BLaER1 (cell line): ENCODE data around the gene UNC13A.
"Not testable (repeated sequence)": the region's sequence is repeated elsewhere in the genome, so short reads cannot be mapped to it uniquely, and the experiment has no call there.

ENCODE experiments used
- H3K27ac ChIP-seq: shearing (Covaris generic); formaldehyde crosslinking; 2 replicates; pipeline ENCODE4 v1.8.1; 2022
- H3K27me3 ChIP-seq: shearing (Covaris generic); formaldehyde crosslinking; 2 replicates; pipeline ENCODE4 v1.8.1; 2022
- H3K36me3 ChIP-seq: shearing (Covaris generic); formaldehyde crosslinking; 2 replicates; pipeline ENCODE4 v1.8.1; 2022
- H3K4me1 ChIP-seq: shearing (Covaris generic); formaldehyde crosslinking; 2 replicates; pipeline ENCODE4 v1.8.1; 2022
- H3K4me2 ChIP-seq: shearing (Covaris generic); formaldehyde crosslinking; 2 replicates; pipeline ENCODE4 v1.8.1; 2022
- H3K4me3 ChIP-seq: shearing (Covaris generic); formaldehyde crosslinking; 2 replicates; pipeline ENCODE4 v1.8.1; 2022
- H3K9ac ChIP-seq: shearing (Covaris generic); formaldehyde crosslinking; 2 replicates; pipeline ENCODE4 v1.8.1; 2022
- H3K9me3 ChIP-seq: shearing (Covaris generic); formaldehyde crosslinking; 2 replicates; pipeline ENCODE4 v1.8.1; 2022
- H4K20me1 ChIP-seq: shearing (Covaris generic); formaldehyde crosslinking; 2 replicates; pipeline ENCODE4 v1.8.1; 2022
- Cebpa-rat ChIP-seq: shearing (Covaris generic); IDR thresholded peaks from 2 replicates; pipeline ENCODE4 v1.8.1; 2022

Gene UNC13A

GRCh38 chr19:17598953-17599352 is 89.2 kb downstream of the UNC13A start:
- no peaks in the 10 kb centered on the region for H3K9me3 ChIP-seq
- H3K4me2 ChIP-seq: no peak overlapping the region
- H4K20me1 ChIP-seq: no peaks in the 10 kb centered on the region
- peaks cover 24% of the 10 kb centered on the region for H3K4me1 ChIP-seq
- no peak overlapping the region for H3K9ac ChIP-seq
- H3K27me3 ChIP-seq: no peaks in the 10 kb centered on the region
- TF ChIP-seq Cebpa-rat: no peak
- H3K4me3 ChIP-seq: no peak overlapping the region
- no peak overlapping the region for H3K27ac ChIP-seq
- no peaks in the 10 kb centered on the region for H3K36me3 ChIP-seq

GRCh38 chr19:17598063-17598462 is 90.1 kb downstream of the UNC13A start:
- H4K20me1 ChIP-seq, H3K4me2 ChIP-seq, H3K9ac ChIP-seq, H3K36me3 ChIP-seq, H3K27ac ChIP-seq, H3K4me3 ChIP-seq, H3K27me3 ChIP-seq, H3K9me3 ChIP-seq: not testable (repeated sequence)
- H3K4me1 ChIP-seq: peaks cover 15% of the 10 kb centered on the region

GRCh38 chr19:17594296-17594695 is 93.9 kb downstream of the UNC13A start:
- peaks cover 12% of the 10 kb centered on the region for H3K4me1 ChIP-seq
- not testable (repeated sequence) for H3K36me3 ChIP-seq, H3K27me3 ChIP-seq, H3K4me3 ChIP-seq, H4K20me1 ChIP-seq, H3K9me3 ChIP-seq, H3K9ac ChIP-seq, H3K27ac ChIP-seq, H3K4me2 ChIP-seq

- Histone ChIP-seq H4K20me1 (no peaks in the 10 kb centered on the region), H3K9me3 (no peaks in the 10 kb centered on the region), H3K4me1 (peaks cover 12% of the 10 kb centered on the region), H3K9ac (no peak overlapping the region), H3K27me3 (no peaks in the 10 kb centered on the region), H3K4me3 (no peak overlapping the region), H3K4me2 (no peak overlapping the region), H3K36me3 (no peaks in the 10 kb centered on the region), H3K27ac (no peak overlapping the region)
- no peak for TF ChIP-seq Cebpa-rat
These were observed 97.3 kb downstream of the UNC13A start for GRCh38 chr19:17590866-17591265.

GRCh38 chr19:17585395-17585794 is 102.8 kb downstream of the UNC13A start:
- H3K27ac ChIP-seq, H3K9me3 ChIP-seq, H3K27me3 ChIP-seq, H3K9ac ChIP-seq, H3K4me2 ChIP-seq, H3K4me3 ChIP-seq: not testable (repeated sequence)
- Histone ChIP-seq H3K4me1 (peaks cover 51% of the 10 kb centered on the region), H4K20me1 (peaks cover 26% of the 10 kb centered on the region), H3K36me3 (peaks cover 20% of the 10 kb centered on the region)

- Histone ChIP-seq H3K27me3 (no peaks in the 10 kb centered on the region), H3K4me3 (no peak overlapping the region)
- TF ChIP-seq Cebpa-rat: no peak
These were observed 104.0 kb downstream of the UNC13A start for GRCh38 chr19:17584132-17584531.

GRCh38 chr19:17582613-17583012 is 105.5 kb downstream of the UNC13A start:
- Histone ChIP-seq H3K4me2 (peak overlapping the region; percentile 97), H3K4me1 (peaks cover 64% of the 10 kb centered on the region), H3K36me3 (peaks cover 45% of the 10 kb centered on the region), H4K20me1 (peaks cover 54% of the 10 kb centered on the region), H3K27ac (peak overlapping the region; percentile 73), H3K9me3 (no peaks in the 10 kb centered on the region), H3K27me3 (no peaks in the 10 kb centered on the region), H3K4me3 (peak overlapping the region; percentile 39; the same call in 1 of the 2 replicates), H3K9ac (peak overlapping the region; percentile 61)
- no peak for TF ChIP-seq Cebpa-rat

More at GRCh38 chr19:17584132-17584531, 104.0 kb downstream of the UNC13A start:
- H3K4me1 ChIP-seq: peaks cover 64% of the 10 kb centered on the region
- no peak overlapping the region for H3K9ac ChIP-seq
- peaks cover 30% of the 10 kb centered on the region for H3K36me3 ChIP-seq
- peaks cover 39% of the 10 kb centered on the region for H4K20me1 ChIP-seq
- 0 out of 2 replicates have a peak overlapping the region, but pooled peaks have one; percentile 4 for H3K27ac ChIP-seq
- peak overlapping the region; percentile 97 for H3K4me2 ChIP-seq
- no peaks in the 10 kb centered on the region for H3K9me3 ChIP-seq

- H3K27me3 ChIP-seq: no peaks in the 10 kb centered on the region
- H4K20me1 ChIP-seq: peaks cover 61% of the 10 kb centered on the region
- H3K9ac ChIP-seq: no peak overlapping the region
- H3K27ac ChIP-seq: 0 out of 2 replicates have a peak overlapping the region, but pooled peaks have one; percentile 41
- H3K4me3 ChIP-seq: no peak overlapping the region
- H3K4me1 ChIP-seq: peaks cover 64% of the 10 kb centered on the region
- no peak for TF ChIP-seq Cebpa-rat
- peaks cover 57% of the 10 kb centered on the region for H3K36me3 ChIP-seq
- H3K4me2 ChIP-seq: peak overlapping the region; percentile 97
- H3K9me3 ChIP-seq: no peaks in the 10 kb centered on the region
These were observed 106.8 kb downstream of the UNC13A start for GRCh38 chr19:17581211-17581874.

- H3K4me1 ChIP-seq: peaks cover 64% of the 10 kb centered on the region
- peaks cover 64% of the 10 kb centered on the region for H3K36me3 ChIP-seq
- no peak overlapping the region for H3K4me3 ChIP-seq
- H3K27me3 ChIP-seq: no peaks in the 10 kb centered on the region
- H4K20me1 ChIP-seq: peaks cover 66% of the 10 kb centered on the region
- H3K9ac ChIP-seq: no peak overlapping the region
- TF ChIP-seq Cebpa-rat: no peak
- peak overlapping the region; percentile 97 for H3K4me2 ChIP-seq
- no peaks in the 10 kb centered on the region for H3K9me3 ChIP-seq
- 0 out of 2 replicates have a peak overlapping the region, but pooled peaks have one; percentile 41 for H3K27ac ChIP-seq
These were observed 107.5 kb downstream of the UNC13A start for GRCh38 chr19:17580470-17581144.

- Histone ChIP-seq H4K20me1 (peaks cover 66% of the 10 kb centered on the region), H3K36me3 (peaks cover 73% of the 10 kb centered on the region), H3K27me3 (no peaks in the 10 kb centered on the region), H3K4me3 (no peak overlapping the region), H3K9me3 (no peaks in the 10 kb centered on the region), H3K4me1 (peaks cover 56% of the 10 kb centered on the region), H3K27ac (no peak overlapping the region), H3K9ac (no peak overlapping the region), H3K4me2 (peak overlapping the region; percentile 97)
- TF ChIP-seq Cebpa-rat: no peak
These were observed 108.4 kb downstream of the UNC13A start for GRCh38 chr19:17579661-17580244.
